Right lobe of liver (tissue), 4 donors: ENCODE measurements around the gene AGAP4.
"Not testable (repeated sequence)": the region's sequence is repeated elsewhere in the genome, so short reads cannot be mapped to it uniquely, and the experiment has no call there.

ENCODE experiments used
- POLR2A ChIP-seq: fragments of 450-650 bp; IDR thresholded peaks from one replicate; pipeline ENCODE4 v1.6.1; 2017; ENCODE audit warnings: antibody characterized with exemption, mild to moderate bottlenecking
- TF ChIP-seq, protein P1 (sequence below), 4 donors: fragments of 200-600 bp in 3 of 4; fragments of 450-650 bp in 1 of 4; IDR thresholded peaks; one replicate each; pipeline versions ENCODE4 v1.5.1 to v1.8.0; 2016 to 2022; ENCODE audit warnings: antibody characterized with exemption in 4 of 4, mild to moderate bottlenecking in 2 of 4
- donor health status: DM: no; HTN: no; CAD: no.
- donor health status: DM: no; HTN: no; CAD: no.
- donor health status: DM: no; HTN: yes; CAD: no.

- TF ChIP-seq, protein P1, sequence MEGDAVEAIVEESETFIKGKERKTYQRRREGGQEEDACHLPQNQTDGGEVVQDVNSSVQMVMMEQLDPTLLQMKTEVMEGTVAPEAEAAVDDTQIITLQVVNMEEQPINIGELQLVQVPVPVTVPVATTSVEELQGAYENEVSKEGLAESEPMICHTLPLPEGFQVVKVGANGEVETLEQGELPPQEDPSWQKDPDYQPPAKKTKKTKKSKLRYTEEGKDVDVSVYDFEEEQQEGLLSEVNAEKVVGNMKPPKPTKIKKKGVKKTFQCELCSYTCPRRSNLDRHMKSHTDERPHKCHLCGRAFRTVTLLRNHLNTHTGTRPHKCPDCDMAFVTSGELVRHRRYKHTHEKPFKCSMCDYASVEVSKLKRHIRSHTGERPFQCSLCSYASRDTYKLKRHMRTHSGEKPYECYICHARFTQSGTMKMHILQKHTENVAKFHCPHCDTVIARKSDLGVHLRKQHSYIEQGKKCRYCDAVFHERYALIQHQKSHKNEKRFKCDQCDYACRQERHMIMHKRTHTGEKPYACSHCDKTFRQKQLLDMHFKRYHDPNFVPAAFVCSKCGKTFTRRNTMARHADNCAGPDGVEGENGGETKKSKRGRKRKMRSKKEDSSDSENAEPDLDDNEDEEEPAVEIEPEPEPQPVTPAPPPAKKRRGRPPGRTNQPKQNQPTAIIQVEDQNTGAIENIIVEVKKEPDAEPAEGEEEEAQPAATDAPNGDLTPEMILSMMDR (IDR thresholded peaks at IDR 0.05), result not testable (repeated sequence)
- not testable (repeated sequence) for TF ChIP-seq POLR2A
Observed at GRCh38 chr10:45787212-45787741, 60.0 kb downstream of the AGAP4 start.
